K562 (cell line): Measurements from ENCODE around the gene LMO3. TPM values are rescaled to one million over a fixed set of nuclear protein-coding genes. Genes with fewer than 3 reads are reported as not detected.

ENCODE experiments used
- ATAC-seq: fragments of 200-7000 bp; cut with Tn5 transposase; 3 replicates; pipeline ENCODE4 v1.9.1; 2020; ENCODE audit warnings: moderate library complexity
- BruUV-seq: library from RNA; stranded (reverse); fragments of 400-500 nt; replicated peaks from 2 replicates; lab custom pipeline; 2021; lab: Mats Ljungman, UMichigan
- CTCF ChIA-PET: fragments of 300-600 bp; formaldehyde crosslinking; extraction: SDS; loops from one replicate; lab custom pipeline; 2021; ENCODE audit warnings: low intra/inter-chr PET ratio; lab: Yijun Ruan, JAX
- POLR2A ChIA-PET: fragments of 300-600, 350-650 bp; sonication (Branson Sonifier 250); formaldehyde crosslinking; extraction: SDS; loops from one replicate; lab custom pipeline; 2021; ENCODE audit warnings: antibody characterized with exemption, inconsistent platforms; lab: Yijun Ruan, JAX
- DNase-seq, 4 experiments: peaks; one replicate each; pipeline versions ENCODE4 v3.0.0 to v3.0.0-alpha.2; 2011 to 2018; ENCODE audit warnings: low spot score in 3 of 4, mixed read lengths in 3 of 4; ENCODE audit errors: extremely low read depth in 1 of 4
- FAIRE-seq: peaks from 2 replicates; lab custom pipeline; 2011; peaks lifted over from hg19 to GRCh38; lab: Jason Lieb, UNC
- H2AFZ ChIP-seq: 2 replicates; pipeline ENCODE4 v1.6.0; 2011; ENCODE audit warnings: low read depth, low read length, control low read depth, inconsistent platforms
- H3K27ac ChIP-seq: fragments of 200-600 bp; 3 replicates; pipeline ENCODE4 v1.8.0; 2011; ENCODE audit warnings: low read depth, mild to moderate bottlenecking, control low read depth, inconsistent platforms, low read length, moderate library complexity, mixed read lengths; ENCODE audit errors: extremely low read depth
- H3K27me3 ChIP-seq, 2 experiments: fragments of 300-600 bp in 1 of 2; 2 replicates in 1 of 2; 3 replicates in 1 of 2; pipeline versions ENCODE4 v1.6.0 to v1.8.0; 2011; ENCODE audit warnings: inconsistent platforms in 2 of 2, low read length in 2 of 2, mild to moderate bottlenecking in 1 of 2, mixed read lengths in 1 of 2, moderate library complexity in 1 of 2; ENCODE audit not compliant: control insufficient read depth in 2 of 2, insufficient read depth in 2 of 2
- H3K36me3 ChIP-seq: fragments of 300-600 bp; 3 replicates; pipeline ENCODE4 v1.8.0; 2011; ENCODE audit warnings: mild to moderate bottlenecking, low read length, inconsistent platforms; ENCODE audit not compliant: control insufficient read depth, insufficient read depth
- H3K4me1 ChIP-seq, 2 experiments: fragments of 200-600 bp in 1 of 2; replicated peaks in 1 of 2; 2 replicates in 1 of 2; 3 replicates in 1 of 2; pipeline versions ENCODE4 v1.5.1 to v1.8.0; 2011; ENCODE audit warnings: inconsistent platforms in 2 of 2, low read length in 2 of 2, mild to moderate bottlenecking in 1 of 2, mixed read lengths in 1 of 2, moderate library complexity in 1 of 2; ENCODE audit not compliant: control insufficient read depth in 2 of 2, insufficient read depth in 2 of 2
- H3K4me2 ChIP-seq: 2 replicates; pipeline ENCODE4 v1.6.1; 2011; ENCODE audit warnings: low read length, control low read depth, inconsistent platforms, mixed read lengths; ENCODE audit not compliant: insufficient read depth
- H3K4me3 ChIP-seq: fragments of 200-600 bp; sonication (generic), shearing (Covaris generic); 2 replicates; pipeline ENCODE4 v1.5.1; 2016; ENCODE audit warnings: control low read depth, inconsistent platforms
- H3K79me2 ChIP-seq: fragments of 200-600 bp; 3 replicates; pipeline ENCODE4 v1.8.0; 2011; ENCODE audit warnings: low read length, inconsistent platforms; ENCODE audit not compliant: control insufficient read depth, insufficient read depth
- H3K9ac ChIP-seq, 2 experiments: 2 replicates each; pipeline versions ENCODE4 v1.6.0 to v1.6.1; 2011; ENCODE audit warnings: low read depth in 2 of 2, low read length in 2 of 2, control low read depth in 1 of 2, inconsistent platforms in 1 of 2, mild to moderate bottlenecking in 1 of 2, mixed read lengths in 1 of 2; ENCODE audit not compliant: insufficient read depth in 1 of 2
- H3K9me1 ChIP-seq: one replicate; pipeline ENCODE4 v1.6.0; 2011; ENCODE audit warnings: inconsistent platforms, mild to moderate bottlenecking, low read length, moderate library complexity; ENCODE audit not compliant: control insufficient read depth, insufficient read depth
- H3K9me3 ChIP-seq: replicated peaks from 2 replicates; pipeline ENCODE4 v1.5.1; 2011; ENCODE audit warnings: low read depth, low read length, inconsistent platforms; ENCODE audit not compliant: control insufficient read depth, insufficient read depth
- H4K20me1 ChIP-seq: replicated peaks from 2 replicates; pipeline ENCODE4 v1.6.1; 2011; ENCODE audit warnings: low read length, inconsistent platforms, mixed read lengths; ENCODE audit not compliant: control insufficient read depth, insufficient read depth
- BCOR ChIP-seq: fragments of 450-650 bp; IDR thresholded peaks from 2 replicates; pipeline ENCODE4 v1.6.1; 2016
- BRCA1 ChIP-seq, 2 experiments: fragments of 450-650 bp in 1 of 2; sonication (generic) in 1 of 2; formaldehyde crosslinking in 1 of 2; IDR thresholded peaks; 2 replicates each; pipeline versions ENCODE4 v1.5.0 to v1.6.1; 2017 to 2020; ENCODE audit warnings: mild to moderate bottlenecking in 1 of 2, missing genetic modification reagents in 1 of 2
- EP300 ChIP-seq: IDR thresholded peaks from 2 replicates; pipeline ENCODE4 v1.6.1; 2012; ENCODE audit warnings: low read length, improper control_type of control experiment
- EZH2 ChIP-seq: IDR thresholded peaks from 2 replicates; pipeline ENCODE4 v1.6.1; 2012; ENCODE audit warnings: low read depth, mild to moderate bottlenecking, inconsistent platforms, low read length, borderline replicate concordance
- NCOA6 ChIP-seq: fragments of 450-650 bp; IDR thresholded peaks from 2 replicates; pipeline ENCODE4 v1.6.1; 2017; ENCODE audit warnings: mild to moderate bottlenecking
- POLR2H ChIP-seq: IDR thresholded peaks from 2 replicates; pipeline ENCODE4 v1.6.1; 2016; ENCODE audit warnings: missing genetic modification characterization, low read depth, mild to moderate bottlenecking, control low read depth, missing compliant biosample characterization, moderate library complexity
- SREBF1 ChIP-seq: fragments of 150-350 bp; IDR thresholded peaks from 2 replicates; pipeline ENCODE4 v1.6.1; 2014; ENCODE audit warnings: antibody characterized with exemption, low read depth, low read length, borderline replicate concordance
- TBL1XR1 ChIP-seq, 2 experiments: IDR thresholded peaks; 2 replicates each; pipeline ENCODE4 v1.6.1; 2012; ENCODE audit warnings: improper control_type of control experiment in 2 of 2, low read length in 2 of 2, mild to moderate bottlenecking in 1 of 2
- YBX1 ChIP-seq: fragments of 450-650 bp; IDR thresholded peaks from 2 replicates; pipeline ENCODE4 v1.7.1; 2016; ENCODE audit warnings: mild to moderate bottlenecking
- ZFP30 ChIP-seq: fragments of 250-450 bp; sonication (Bioruptor Pico); IDR thresholded peaks from 2 replicates; pipeline ENCODE4 v1.8.0; 2022; ENCODE audit warnings: moderate library complexity, mild to moderate bottlenecking, inconsistent platforms, borderline replicate concordance
- ZNF121 ChIP-seq: sonication (generic); formaldehyde crosslinking; conservative IDR thresholded peaks from 2 replicates; pipeline ENCODE4 v1.8.0; 2022; ENCODE audit warnings: missing genetic modification reagents
- ZNF695 ChIP-seq: fragments of 450-650 bp; formaldehyde crosslinking; IDR thresholded peaks from 2 replicates; pipeline ENCODE4 v1.4.0; 2020; ENCODE audit warnings: mild to moderate bottlenecking, moderate library complexity
- ZNF717 ChIP-seq: fragments of 250-450 bp; sonication (Bioruptor Pico); IDR thresholded peaks from 2 replicates; pipeline ENCODE4 v1.5.0; 2021
- ZSCAN29 ChIP-seq: fragments of 450-650 bp; IDR thresholded peaks from 2 replicates; pipeline ENCODE4 v1.6.1; 2017
- WGBS: fragments of 100-300 bp; shearing (Covaris generic); methylation state at CpG from one replicate; pipeline ENCODE4 v1.1.6; 2016; ENCODE audit warnings: low coverage, mixed read lengths; ENCODE audit not compliant: insufficient coverage; ENCODE audit errors: missing lambda C conversion rate; 5-methylcytosine and 5-hydroxymethylcytosine counted together
- in situ Hi-C: fragments of 300-500 bp; cut with MboI; formaldehyde crosslinking; loops from 4 replicates; pipeline ENCODE4 v1.15.0; 2018; ENCODE audit warnings: inconsistent platforms, mixed read lengths
- intact Hi-C: fragments of 100-400 bp; cut with micrococcal nuclease; formaldehyde crosslinking; loops from 2 replicates; pipeline ENCODE4 v1.14.2; 2022
- polyA plus RNA-seq, 8 experiments: library from polyadenylated mRNA; depleted of rRNA in 4 of 8; stranded (reverse) in 5 of 8; unstranded in 3 of 8; fragments of >200 nt; fragmentation: Nextera tagmentation in 2 of 8; fragmentation: Illumina TruSeq in 1 of 8; extraction: Ambion mirVana in 2 of 8; extraction: Trizol in 1 of 8; gene quantifications; 2 replicates each; pipeline versions ENCODE4 v1.2.1 to v1.2.3, GENCODE V29; 2011 to 2014; ENCODE audit warnings: inconsistent platforms in 1 of 8, missing spikeins in 1 of 8
- total RNA-seq, 7 experiments: library from RNA; depleted of rRNA in 6 of 7; stranded (reverse); fragments of >200 nt in 6 of 7; fragmentation: Illumina TruSeq in 2 of 7; extraction: Trizol in 2 of 7; gene quantifications; 2 replicates each; pipeline versions ENCODE4 v1.2.1 to v1.2.3, GENCODE V29; 2011 to 2021; ENCODE audit warnings: low replicate concordance in 1 of 7
- TF ChIP-seq, protein P1 (sequence below): fragments of 250-450 bp; sonication (Bioruptor Pico); IDR thresholded peaks from 2 replicates; pipeline ENCODE4 v1.8.0; 2022; ENCODE audit warnings: moderate library complexity, mild to moderate bottlenecking, inconsistent platforms
- TF ChIP-seq, protein P2 (sequence below): IDR thresholded peaks from 3 replicates; pipeline ENCODE4 v1.6.1; 2011; ENCODE audit warnings: borderline replicate concordance, mild to moderate bottlenecking, moderate library complexity; ENCODE audit not compliant: insufficient read length; ENCODE audit errors: extremely low read depth
- TF ChIP-seq, protein P3 (sequence below): fragments of 450-650 bp; IDR thresholded peaks from 2 replicates; pipeline ENCODE4 v1.6.1; 2016

Gene LMO3
- total and polyA plus RNA-seq, 9 of the 15 experiments (the other 6 are each of a cell fraction or from before 2014, with no cell fraction given): 0.04 to 0.40 (median 0.05) TPM; not detected in 6

DNA sequence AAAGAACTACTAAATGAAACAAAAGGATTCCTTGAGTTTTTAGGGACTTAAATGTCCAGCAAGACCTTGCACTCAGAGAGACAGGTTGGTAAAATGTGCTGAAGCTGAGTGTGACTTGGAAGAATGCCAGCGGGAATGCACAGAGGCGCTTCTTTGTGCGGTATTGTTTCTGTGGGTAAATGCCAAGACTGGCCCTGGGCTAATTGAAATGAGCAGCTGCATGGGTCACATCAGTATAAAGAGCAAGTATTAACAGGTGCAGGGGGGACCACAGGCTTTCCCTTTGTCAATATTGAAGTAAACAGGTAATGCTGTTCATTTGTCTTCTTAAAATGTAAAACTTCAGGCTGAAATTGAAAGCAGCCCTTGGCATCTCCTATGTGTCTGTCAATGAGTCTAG lies 74.3 kb downstream of the LMO3 start:
- H3K27me3 ChIP-seq: no peaks in the 10 kb centered on the region
- WGBS: 0% methylated on average over 3 of the region's 3 CpGs
- ATAC-seq (no peak), DNase-seq (no peak), FAIRE-seq (no peak)
- H3K9ac ChIP-seq: no peak overlapping the region
- H3K27ac ChIP-seq: no peak overlapping the region
- H3K4me1 ChIP-seq: no peaks in the 10 kb centered on the region
- no peaks in the 10 kb centered on the region for H3K36me3 ChIP-seq
- CTCF ChIA-PET: no interaction called here
- TF ChIP-seq EZH2 (no peak), BCOR (no peak), ZNF717 (CRISPR knock-in tag) (no peak), ZNF121 (CRISPR knock-in tag) (no peak), NCOA6 (no peak), ZSCAN29 (no peak), POLR2H (tag) (no peak), ZFP30 (CRISPR knock-in tag) (no peak), TBL1XR1 (IDR thresholded peaks at IDR 0.05; ENCODE audit: low read length in 2 of 2) (no peak), BRCA1 (IDR thresholded peaks at IDR 0.05) (no peak), BRCA1 (CRISPR knock-in tag; IDR thresholded peaks at IDR 0.05) (no peak), SREBF1 (no peak), EP300 (no peak), ZNF695 (CRISPR knock-in tag) (no peak), YBX1 (no peak)
- TF ChIP-seq, protein P1, sequence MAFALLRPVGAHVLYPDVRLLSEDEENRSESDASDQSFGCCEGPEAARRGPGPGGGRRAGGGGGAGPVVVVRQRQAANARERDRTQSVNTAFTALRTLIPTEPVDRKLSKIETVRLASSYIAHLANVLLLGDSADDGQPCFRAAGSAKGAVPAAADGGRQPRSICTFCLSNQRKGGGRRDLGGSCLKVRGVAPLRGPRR (CRISPR knock-in tag): no peak
- TF ChIP-seq, protein P2, sequence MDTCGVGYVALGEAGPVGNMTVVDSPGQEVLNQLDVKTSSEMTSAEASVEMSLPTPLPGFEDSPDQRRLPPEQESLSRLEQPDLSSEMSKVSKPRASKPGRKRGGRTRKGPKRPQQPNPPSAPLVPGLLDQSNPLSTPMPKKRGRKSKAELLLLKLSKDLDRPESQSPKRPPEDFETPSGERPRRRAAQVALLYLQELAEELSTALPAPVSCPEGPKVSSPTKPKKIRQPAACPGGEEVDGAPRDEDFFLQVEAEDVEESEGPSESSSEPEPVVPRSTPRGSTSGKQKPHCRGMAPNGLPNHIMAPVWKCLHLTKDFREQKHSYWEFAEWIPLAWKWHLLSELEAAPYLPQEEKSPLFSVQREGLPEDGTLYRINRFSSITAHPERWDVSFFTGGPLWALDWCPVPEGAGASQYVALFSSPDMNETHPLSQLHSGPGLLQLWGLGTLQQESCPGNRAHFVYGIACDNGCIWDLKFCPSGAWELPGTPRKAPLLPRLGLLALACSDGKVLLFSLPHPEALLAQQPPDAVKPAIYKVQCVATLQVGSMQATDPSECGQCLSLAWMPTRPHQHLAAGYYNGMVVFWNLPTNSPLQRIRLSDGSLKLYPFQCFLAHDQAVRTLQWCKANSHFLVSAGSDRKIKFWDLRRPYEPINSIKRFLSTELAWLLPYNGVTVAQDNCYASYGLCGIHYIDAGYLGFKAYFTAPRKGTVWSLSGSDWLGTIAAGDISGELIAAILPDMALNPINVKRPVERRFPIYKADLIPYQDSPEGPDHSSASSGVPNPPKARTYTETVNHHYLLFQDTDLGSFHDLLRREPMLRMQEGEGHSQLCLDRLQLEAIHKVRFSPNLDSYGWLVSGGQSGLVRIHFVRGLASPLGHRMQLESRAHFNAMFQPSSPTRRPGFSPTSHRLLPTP: no peak
- TF ChIP-seq, protein P3, sequence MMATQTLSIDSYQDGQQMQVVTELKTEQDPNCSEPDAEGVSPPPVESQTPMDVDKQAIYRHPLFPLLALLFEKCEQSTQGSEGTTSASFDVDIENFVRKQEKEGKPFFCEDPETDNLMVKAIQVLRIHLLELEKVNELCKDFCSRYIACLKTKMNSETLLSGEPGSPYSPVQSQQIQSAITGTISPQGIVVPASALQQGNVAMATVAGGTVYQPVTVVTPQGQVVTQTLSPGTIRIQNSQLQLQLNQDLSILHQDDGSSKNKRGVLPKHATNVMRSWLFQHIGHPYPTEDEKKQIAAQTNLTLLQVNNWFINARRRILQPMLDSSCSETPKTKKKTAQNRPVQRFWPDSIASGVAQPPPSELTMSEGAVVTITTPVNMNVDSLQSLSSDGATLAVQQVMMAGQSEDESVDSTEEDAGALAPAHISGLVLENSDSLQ: no peak
- H3K4me2 ChIP-seq: no peak overlapping the region
- H3K79me2 ChIP-seq: no peaks in the 10 kb centered on the region
- no peaks in the 10 kb centered on the region for H3K9me1 ChIP-seq
- no peaks in the 10 kb centered on the region for H3K9me3 ChIP-seq
- POLR2A ChIA-PET: no interaction called here
- in situ Hi-C loops: no loop called here
- no peak overlapping the region for H3K4me3 ChIP-seq
- BruUV-seq: no TSS peak
- intact Hi-C loops: no loop called here
- no peak overlapping the region for H2AFZ ChIP-seq
- no peaks in the 10 kb centered on the region for H4K20me1 ChIP-seq
